PC-3 (cell line): Measurements from ENCODE around the gene EMC8. TPM values are rescaled to one million over a fixed set of nuclear protein-coding genes. Genes with fewer than 3 reads are reported as not detected.

Experiments used
- ATAC-seq: fragments of 200-7000 bp; cut with Tn5 transposase; 2 replicates; pipeline ENCODE4 v1.9.1; 2020; ENCODE audit warnings: mild to moderate bottlenecking, moderate library complexity
- BruUV-seq: library from RNA; stranded (reverse); fragments of 400-500 nt; replicated peaks from 2 replicates; lab custom pipeline; 2021; lab: Mats Ljungman, UMichigan
- CTCF ChIA-PET: fragments of 300-600 bp; sonication (Branson Sonifier 250); formaldehyde crosslinking; loops from one replicate; lab custom pipeline; 2022; ENCODE audit warnings: antibody characterized with exemption; lab: Charles Lee
- POLR2A ChIA-PET: fragments of 300-600 bp; sonication (Branson Sonifier 250); formaldehyde crosslinking; loops from one replicate; lab custom pipeline; 2022; ENCODE audit warnings: antibody characterized with exemption; ENCODE audit not compliant: unreplicated experiment; lab: Charles Lee
- DNase-seq: peaks from one replicate; pipeline ENCODE4 v3.0.0-alpha.2; 2015
- H2AFZ ChIP-seq: fragments of 300-600 bp; sonication (generic); 2 replicates; pipeline ENCODE4 v1.6.0; 2016; ENCODE audit warnings: antibody characterized with exemption, low read length
- H3F3A ChIP-seq: fragments of 300-600 bp; sonication (generic); one replicate; pipeline ENCODE4 v1.6.0; 2017; ENCODE audit warnings: antibody characterized with exemption, low read length, control low read depth, mild to moderate bottlenecking; ENCODE audit not compliant: unreplicated experiment
- H3K27ac ChIP-seq: fragments of 300-600 bp; sonication (generic); 2 replicates; pipeline ENCODE4 v1.5.1; 2016; ENCODE audit warnings: mild to moderate bottlenecking, low read length
- H3K27me3 ChIP-seq: fragments of 300-600 bp; sonication (generic); 2 replicates; pipeline ENCODE4 v1.6.1; 2016; ENCODE audit warnings: low read length, mixed read lengths
- H3K36me3 ChIP-seq: fragments of 300-600 bp; sonication (generic); 2 replicates; pipeline ENCODE4 v1.6.1; 2016; ENCODE audit warnings: low read depth, mixed run types, low read length, mixed read lengths
- H3K4me1 ChIP-seq: fragments of 300-600 bp; sonication (generic); 2 replicates; pipeline ENCODE4 v1.5.1; 2016; ENCODE audit warnings: low read length; ENCODE audit not compliant: insufficient read depth
- H3K4me2 ChIP-seq: fragments of 300-600 bp; sonication (generic); 2 replicates; pipeline ENCODE4 v1.6.0; 2016; ENCODE audit warnings: low read length
- H3K4me3 ChIP-seq: fragments of 300-600 bp; sonication (generic); 2 replicates; pipeline ENCODE4 v1.5.1; 2016; ENCODE audit warnings: mild to moderate bottlenecking, low read length, mixed read lengths
- H3K79me2 ChIP-seq: fragments of 300-600 bp; sonication (generic); 2 replicates; pipeline ENCODE4 v1.6.1; 2017; ENCODE audit warnings: low read length, mixed read lengths
- H3K9ac ChIP-seq: fragments of 300-600 bp; sonication (generic); 2 replicates; pipeline ENCODE4 v1.6.0; 2016; ENCODE audit warnings: mild to moderate bottlenecking, low read length
- H3K9me2 ChIP-seq: fragments of 300-600 bp; sonication (generic); replicated peaks from 2 replicates; pipeline ENCODE4 v1.6.1; 2016; ENCODE audit warnings: mixed run types, low read length, mixed read lengths
- H3K9me3 ChIP-seq: fragments of 300-600 bp; sonication (generic); 2 replicates; pipeline ENCODE4 v1.6.1; 2016; ENCODE audit warnings: low read length, mixed read lengths
- H4K20me1 ChIP-seq: fragments of 300-600 bp; sonication (generic); 2 replicates; pipeline ENCODE4 v1.6.1; 2016; ENCODE audit warnings: low read length, mixed read lengths
- CTCF ChIP-seq: fragments of 300-600 bp; sonication (generic); conservative IDR thresholded peaks from 2 replicates; pipeline ENCODE4 v1.5.1; 2017; ENCODE audit warnings: antibody characterized with exemption, low read depth, mild to moderate bottlenecking, low read length
- EZH2 ChIP-seq: fragments of 300-600 bp; sonication (generic); IDR thresholded peaks from one replicate; pipeline ENCODE4 v1.6.1; 2017; ENCODE audit warnings: antibody characterized with exemption, mild to moderate bottlenecking, low read length; ENCODE audit not compliant: unreplicated experiment
- EZH2phosphoT487 ChIP-seq: fragments of 300-600 bp; sonication (generic); IDR thresholded peaks from 2 replicates; pipeline ENCODE4 v1.6.1; 2018; ENCODE audit warnings: mild to moderate bottlenecking, antibody characterized with exemption, low read length, borderline replicate concordance
- intact Hi-C: fragments of 100-400 bp; cut with micrococcal nuclease; formaldehyde crosslinking; loops from 2 replicates; pipeline ENCODE4 v1.9.0; 2023
- total RNA-seq: library from RNA; depleted of rRNA; stranded (reverse); fragments of >200 nt; gene quantifications from 2 replicates; pipeline ENCODE4 v1.2.3, GENCODE V29; 2014

EMC8 gene
- total RNA-seq, 1 experiment from 2014 or later, result 46.1 TPM

GRCh38 chr16:85785927-85786326 is 13.4 kb downstream of the EMC8 start:
- Histone ChIP-seq H4K20me1 (no peaks in the 10 kb centered on the region), H3K9me2 (no peaks in the 10 kb centered on the region), H3K4me2 (no peak overlapping the region), H3K9ac (no peak overlapping the region), H3K79me2 (peaks cover 20% of the 10 kb centered on the region), H3K27me3 (no peaks in the 10 kb centered on the region), H3K4me1 (no peaks in the 10 kb centered on the region), H3K4me3 (no peak overlapping the region), H3K9me3 (no peaks in the 10 kb centered on the region), H2AFZ (no peak overlapping the region), H3F3A (no peaks in the 10 kb centered on the region), H3K36me3 (peaks cover 8% of the 10 kb centered on the region; the same call in 1 of the 2 replicates), H3K27ac (no peak overlapping the region)
- DNase-seq (no peak), ATAC-seq (no peak)
- CTCF ChIA-PET, result no interaction called here
- POLR2A ChIA-PET, result no interaction called here
- TF ChIP-seq EZH2phosphoT487 (no peak), CTCF (no peak), EZH2 (no peak)
- no TSS peak for BruUV-seq
- intact Hi-C loops, result no loop called here

GRCh38 chr16:85784813-85785212 is 14.5 kb downstream of the EMC8 start:
- no peaks in the 10 kb centered on the region for H3K4me1 ChIP-seq
- no peaks in the 10 kb centered on the region for H3K9me2 ChIP-seq
- CTCF ChIA-PET, result no interaction called here
- no peak overlapping the region for H3K9ac ChIP-seq
- H3K79me2 ChIP-seq, result peaks cover 8% of the 10 kb centered on the region
- intact Hi-C loops, result no loop called here
- H3K4me3 ChIP-seq, result no peak overlapping the region
- H2AFZ ChIP-seq, result no peak overlapping the region
- H4K20me1 ChIP-seq, result no peaks in the 10 kb centered on the region
- no peak for ATAC-seq
- H3K27ac ChIP-seq, result no peak overlapping the region
- H3K9me3 ChIP-seq, result no peaks in the 10 kb centered on the region
- POLR2A ChIA-PET, result no interaction called here
- BruUV-seq, result no TSS peak
- H3K4me2 ChIP-seq, result no peak overlapping the region
- DNase-seq, result no peak
- H3K36me3 ChIP-seq, result peaks cover 10% of the 10 kb centered on the region; the same call in 1 of the 2 replicates
- no peak for TF ChIP-seq EZH2phosphoT487
- TF ChIP-seq CTCF, result no peak
- TF ChIP-seq EZH2, result no peak
- no peaks in the 10 kb centered on the region for H3K27me3 ChIP-seq
- no peaks in the 10 kb centered on the region for H3F3A ChIP-seq

- CTCF ChIA-PET, result no interaction called here
- no peak for ATAC-seq
- no peak for DNase-seq
- Histone ChIP-seq H3K4me2 (no peak overlapping the region), H4K20me1 (no peaks in the 10 kb centered on the region), H3K9ac (no peak overlapping the region), H3K9me3 (no peaks in the 10 kb centered on the region), H3K27ac (no peak overlapping the region), H3F3A (peaks cover 2% of the 10 kb centered on the region), H3K4me1 (peaks cover 6% of the 10 kb centered on the region), H3K79me2 (peaks cover 6% of the 10 kb centered on the region; the same call in 1 of the 2 replicates), H3K9me2 (no peaks in the 10 kb centered on the region), H3K4me3 (no peak overlapping the region), H3K27me3 (no peaks in the 10 kb centered on the region), H2AFZ (no peak overlapping the region), H3K36me3 (peaks cover 11% of the 10 kb centered on the region; the same call in 1 of the 2 replicates)
- BruUV-seq, result no TSS peak
- POLR2A ChIA-PET, result no interaction called here
- TF ChIP-seq EZH2 (no peak), EZH2phosphoT487 (no peak), CTCF (no peak)
- intact Hi-C loops, result no loop called here
Observed at GRCh38 chr16:85783441-85783840, 15.9 kb downstream of the EMC8 start.
